ENCODE results near the gene ARAP2.

DNA sequence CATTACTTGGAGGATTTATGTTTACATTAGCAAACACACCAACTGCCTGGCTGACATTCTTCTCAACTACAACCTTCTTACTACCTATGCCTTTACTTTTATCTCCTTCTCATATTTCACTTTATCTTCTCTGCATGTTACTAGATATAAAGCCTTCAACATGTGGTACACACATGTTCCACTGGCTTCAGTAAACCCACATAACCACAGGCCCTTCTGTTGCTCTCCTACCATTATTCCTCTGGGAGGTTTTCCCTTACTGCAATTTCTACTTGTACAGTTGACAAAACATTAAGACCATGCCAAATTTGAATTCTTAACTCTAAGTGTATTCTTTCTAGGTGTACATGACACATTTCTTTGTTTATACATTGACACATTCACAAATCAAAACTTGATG, 133.1 kb downstream of the ARAP2 start:
- TF ChIP-seq, protein P1, sequence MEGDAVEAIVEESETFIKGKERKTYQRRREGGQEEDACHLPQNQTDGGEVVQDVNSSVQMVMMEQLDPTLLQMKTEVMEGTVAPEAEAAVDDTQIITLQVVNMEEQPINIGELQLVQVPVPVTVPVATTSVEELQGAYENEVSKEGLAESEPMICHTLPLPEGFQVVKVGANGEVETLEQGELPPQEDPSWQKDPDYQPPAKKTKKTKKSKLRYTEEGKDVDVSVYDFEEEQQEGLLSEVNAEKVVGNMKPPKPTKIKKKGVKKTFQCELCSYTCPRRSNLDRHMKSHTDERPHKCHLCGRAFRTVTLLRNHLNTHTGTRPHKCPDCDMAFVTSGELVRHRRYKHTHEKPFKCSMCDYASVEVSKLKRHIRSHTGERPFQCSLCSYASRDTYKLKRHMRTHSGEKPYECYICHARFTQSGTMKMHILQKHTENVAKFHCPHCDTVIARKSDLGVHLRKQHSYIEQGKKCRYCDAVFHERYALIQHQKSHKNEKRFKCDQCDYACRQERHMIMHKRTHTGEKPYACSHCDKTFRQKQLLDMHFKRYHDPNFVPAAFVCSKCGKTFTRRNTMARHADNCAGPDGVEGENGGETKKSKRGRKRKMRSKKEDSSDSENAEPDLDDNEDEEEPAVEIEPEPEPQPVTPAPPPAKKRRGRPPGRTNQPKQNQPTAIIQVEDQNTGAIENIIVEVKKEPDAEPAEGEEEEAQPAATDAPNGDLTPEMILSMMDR (IDR thresholded peaks at IDR 0.05; ENCODE audit: low read depth, low read length, poor library complexity, severe bottlenecking) = no peak
- TF ChIP-seq EZH2phosphoT487 (IDR thresholded peaks at IDR 0.05; ENCODE audit: borderline replicate concordance, low read length) = no peak
